ENCODE results near the gene OGFOD1.

OGFOD1 gene

DNA sequence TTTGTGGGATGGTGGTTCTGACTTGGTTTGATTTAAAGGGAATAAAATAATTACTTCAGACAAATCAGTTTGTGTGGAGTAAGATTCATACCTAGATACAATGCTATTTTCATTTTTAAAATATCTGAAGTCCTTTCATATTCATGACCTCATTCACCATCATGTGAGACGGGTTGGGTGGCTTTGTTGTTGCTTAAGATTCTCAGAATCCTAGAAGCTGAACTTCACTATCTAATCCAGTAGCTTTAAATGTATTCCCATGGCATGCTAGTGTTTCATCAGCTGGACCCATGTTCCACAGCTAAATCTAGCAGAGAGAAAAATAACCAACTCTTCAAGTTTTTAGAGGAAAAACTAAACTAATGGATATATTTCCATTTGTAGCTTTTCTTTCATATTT is 23.3 kb upstream of the OGFOD1 start:
- DNase-seq: no peak

DNA sequence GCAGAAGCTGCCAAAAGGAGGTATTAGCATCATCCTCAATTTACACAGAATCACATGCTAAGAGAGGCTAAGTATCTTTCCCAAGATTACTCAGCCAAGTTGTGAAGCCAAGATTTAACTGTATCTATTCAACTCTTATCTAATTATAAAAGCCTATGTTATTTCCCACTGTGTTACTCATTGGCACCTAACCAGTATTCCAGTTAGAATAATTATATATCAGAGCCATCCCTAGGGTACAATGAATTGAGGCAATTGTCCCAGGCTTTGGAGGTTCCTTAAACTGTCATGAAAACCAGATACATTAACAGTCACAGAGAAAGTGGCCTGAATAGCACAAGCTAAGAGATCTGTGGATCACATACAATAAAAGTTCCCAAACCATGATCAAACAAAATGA is 15.1 kb upstream of the OGFOD1 start:
- no peak for DNase-seq

DNA sequence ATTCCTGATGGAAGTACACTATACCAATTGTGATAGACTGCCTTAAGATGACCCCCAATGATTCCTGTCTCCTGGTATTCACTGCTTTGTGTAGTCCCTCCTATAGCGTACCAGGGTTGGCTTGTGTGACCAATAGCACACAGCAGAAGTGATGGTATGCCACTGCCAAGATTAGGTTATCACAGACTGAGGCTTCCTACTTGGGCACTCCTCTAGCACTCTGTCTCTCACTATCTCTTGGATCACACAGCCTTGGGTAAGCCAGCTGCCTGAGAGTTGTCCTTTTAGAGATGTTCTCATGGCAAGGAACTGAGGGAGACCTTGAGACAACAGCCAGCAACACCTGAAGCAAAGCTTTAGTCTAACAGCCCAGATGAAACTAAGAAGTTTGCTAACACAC is 13.3 kb upstream of the OGFOD1 start:
- no peak for DNase-seq

DNA sequence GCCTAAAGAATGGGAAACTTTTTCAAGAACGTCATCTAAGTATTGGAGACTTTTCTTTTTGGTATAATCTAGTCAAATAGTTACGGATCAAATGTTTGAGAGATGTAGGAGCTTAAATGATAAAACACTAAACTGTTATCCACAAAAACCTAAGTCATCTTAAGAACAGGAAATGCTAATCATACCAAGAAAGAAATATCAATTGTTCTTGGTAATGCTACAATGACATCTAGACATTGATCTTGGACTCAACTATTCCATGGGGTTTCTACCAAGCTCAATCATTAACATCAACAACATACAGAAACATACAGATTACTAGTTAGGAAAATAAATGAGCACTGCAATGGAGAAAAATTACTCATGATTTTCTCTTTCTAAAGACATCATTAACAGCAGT is 4.1 kb upstream of the OGFOD1 start:
- no peak for DNase-seq

DNA sequence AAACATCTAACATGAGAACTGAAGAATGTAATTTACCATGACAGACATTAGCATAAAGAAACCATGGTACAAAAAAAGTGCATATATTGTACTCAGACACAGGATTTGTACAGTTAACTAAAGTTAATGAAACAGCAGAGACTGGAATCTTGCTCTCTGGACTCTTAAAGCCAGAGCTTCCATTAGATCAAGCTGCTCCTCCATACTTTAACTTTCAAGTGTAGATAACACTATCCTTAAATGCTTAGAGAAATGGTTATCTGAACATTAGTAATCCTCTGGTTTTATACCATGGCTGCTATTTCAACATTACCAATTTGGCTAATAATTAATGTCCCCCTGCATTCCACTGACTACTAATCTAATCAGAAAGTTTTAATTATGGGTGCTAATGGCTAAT is 3.3 kb upstream of the OGFOD1 start:
- DNase-seq: no peak

DNA sequence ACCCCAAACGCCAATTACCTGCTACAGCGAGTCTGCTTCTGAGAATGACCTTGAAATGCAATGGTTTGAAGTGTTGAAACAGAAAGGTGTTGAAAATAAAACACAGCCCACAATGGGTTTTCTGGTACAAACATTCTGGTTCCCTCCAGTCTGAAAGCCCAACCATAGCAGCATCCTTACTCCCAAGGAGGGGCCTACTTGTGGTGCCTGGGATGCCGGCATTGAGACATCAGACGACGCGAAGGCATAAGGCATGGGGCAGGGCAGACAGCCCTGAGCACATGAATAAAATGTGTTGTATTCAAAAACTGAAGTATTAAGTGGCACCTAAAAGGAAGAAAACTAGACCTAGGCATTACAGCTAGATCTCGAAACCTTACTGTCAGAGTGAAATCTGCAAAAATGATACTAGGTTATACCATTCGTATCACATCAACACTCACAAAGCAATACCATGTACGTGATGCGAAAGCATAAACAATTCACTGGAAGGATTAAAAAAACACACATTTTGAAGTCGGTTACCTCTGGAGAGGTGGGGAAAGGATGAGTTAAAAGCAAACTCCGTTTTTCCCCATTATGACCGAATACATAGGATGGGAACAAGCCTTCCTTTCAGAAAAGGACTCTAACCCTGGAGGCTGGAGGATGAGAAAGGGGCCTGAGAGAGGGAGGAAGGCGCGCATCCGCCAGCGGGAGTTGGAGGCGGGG is 924 bp upstream of the OGFOD1 start:
- DNase-seq: no peak

DNA sequence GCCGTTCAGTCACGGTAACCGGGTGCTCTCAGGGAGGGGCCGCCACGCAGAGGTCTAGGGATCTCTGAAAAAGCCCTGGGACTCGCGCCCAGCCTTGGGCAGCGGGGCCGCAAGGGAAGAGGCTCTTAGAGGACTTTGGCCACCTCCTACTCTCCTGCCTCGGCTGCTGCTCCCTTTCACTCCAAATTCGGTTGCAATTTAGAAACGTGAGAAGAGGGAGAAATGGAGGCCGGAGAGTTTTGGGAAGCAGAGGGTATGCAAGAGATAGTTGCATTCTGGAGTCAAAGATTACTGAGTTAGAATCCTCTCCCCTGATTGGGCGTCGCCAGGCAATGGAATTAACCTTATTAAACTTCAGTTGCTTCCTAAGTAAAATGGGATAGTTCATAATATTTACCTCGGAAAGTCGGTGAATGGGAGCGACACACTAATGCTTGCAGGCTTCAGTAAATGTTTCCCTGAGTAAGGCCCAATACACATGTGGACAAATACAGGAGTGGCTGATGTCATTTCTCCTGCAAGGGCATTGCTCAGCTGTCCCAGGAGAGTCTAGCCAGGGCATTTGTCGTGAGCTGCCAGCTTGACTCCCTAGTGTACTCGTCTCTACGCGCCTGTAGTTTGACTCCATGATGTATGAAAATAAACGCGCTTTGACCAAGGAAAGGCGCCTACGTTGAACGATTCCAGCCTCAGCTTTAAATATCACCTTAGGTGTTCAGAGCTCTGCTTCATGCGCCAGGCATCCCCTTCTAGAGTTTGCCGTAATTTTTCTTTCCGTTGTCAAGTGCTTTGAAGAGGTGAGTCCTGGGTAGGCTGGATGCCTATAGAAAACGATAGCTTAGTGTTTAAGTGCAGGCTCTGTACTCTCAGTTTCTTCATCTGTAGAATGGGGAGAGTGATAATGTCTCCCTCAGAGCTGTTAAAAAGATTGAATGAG is 667 bp downstream of the OGFOD1 start:
- DNase-seq: peak; percentile 26

DNA sequence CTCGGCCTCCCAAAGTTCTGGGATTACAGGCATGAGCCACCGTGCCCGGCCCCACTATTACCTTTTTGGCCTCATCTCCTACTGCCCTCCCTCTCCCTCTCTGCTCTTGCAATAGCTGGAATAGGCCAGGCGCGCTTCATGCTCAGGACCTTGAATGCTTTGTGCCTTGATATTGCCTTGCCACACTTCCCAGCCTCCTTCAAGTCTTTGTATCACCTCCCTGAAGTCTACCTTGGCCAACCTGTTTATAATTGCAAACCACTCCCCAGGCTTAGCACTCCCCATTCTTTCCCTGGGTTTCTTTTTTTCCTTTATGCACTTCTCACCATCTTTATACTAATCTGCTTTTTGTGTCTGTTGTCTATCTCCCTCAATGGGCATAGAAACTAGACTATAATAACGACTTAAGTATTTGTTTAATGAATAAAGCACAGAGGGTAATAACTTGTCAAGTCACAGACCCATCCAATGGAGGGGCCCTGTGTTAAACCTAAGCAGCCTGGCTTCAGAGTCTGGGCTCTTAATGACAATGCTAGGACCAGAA is 6.6 kb downstream of the OGFOD1 start:
- no peak for DNase-seq

DNA sequence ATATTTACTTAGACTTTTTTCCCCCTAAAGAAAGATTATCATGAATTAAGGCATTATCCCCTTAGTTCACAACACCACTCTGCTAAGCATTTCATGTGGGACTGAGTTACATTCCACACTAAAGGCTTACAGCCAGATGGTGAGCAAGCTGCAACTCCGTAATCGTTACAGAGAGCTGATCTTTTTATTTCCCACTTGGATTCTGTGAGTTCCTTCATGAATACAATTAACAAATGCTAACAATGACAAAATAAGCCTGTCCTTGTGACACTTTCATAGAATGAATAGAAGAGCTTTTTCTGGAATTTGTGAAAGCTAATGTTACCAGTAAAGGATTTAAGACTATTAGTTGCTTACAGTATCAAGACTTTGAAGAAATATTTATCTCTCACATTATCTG is 8.7 kb downstream of the OGFOD1 start:
- no peak for DNase-seq

DNA sequence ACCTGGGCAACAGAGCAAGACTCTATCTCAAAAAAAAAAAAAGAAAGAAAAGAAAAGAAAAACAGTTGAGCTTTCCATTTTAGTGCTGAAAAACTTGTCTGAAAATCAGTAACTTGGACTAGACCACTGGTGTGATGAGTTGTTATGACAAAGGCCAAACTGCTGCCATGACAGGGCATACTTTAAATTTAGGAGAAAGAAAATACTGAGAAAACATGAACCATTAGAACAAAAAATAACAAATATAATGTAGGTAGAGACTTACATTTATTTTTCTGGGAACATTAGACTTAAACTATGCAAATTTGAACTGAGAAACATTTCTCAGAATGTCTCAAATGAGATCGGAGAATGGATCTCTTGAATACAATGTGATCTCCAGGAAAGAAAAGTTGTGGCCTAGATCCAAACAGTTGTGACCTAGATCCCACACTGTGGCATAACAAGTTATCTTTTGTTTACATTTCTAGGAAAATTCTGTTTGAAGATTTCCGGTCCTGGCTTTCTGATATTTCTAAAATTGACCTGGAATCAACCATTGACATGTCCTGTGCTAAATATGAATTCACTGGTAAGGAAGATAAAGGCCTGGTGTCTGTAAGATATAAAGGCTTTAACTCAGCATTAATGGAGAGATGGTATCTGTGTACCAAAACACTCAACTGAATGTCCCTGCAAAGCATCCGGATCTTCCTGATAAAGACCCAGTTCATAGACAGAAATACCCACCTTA is 10.9 kb downstream of the OGFOD1 start:
- DNase-seq: no peak

DNA sequence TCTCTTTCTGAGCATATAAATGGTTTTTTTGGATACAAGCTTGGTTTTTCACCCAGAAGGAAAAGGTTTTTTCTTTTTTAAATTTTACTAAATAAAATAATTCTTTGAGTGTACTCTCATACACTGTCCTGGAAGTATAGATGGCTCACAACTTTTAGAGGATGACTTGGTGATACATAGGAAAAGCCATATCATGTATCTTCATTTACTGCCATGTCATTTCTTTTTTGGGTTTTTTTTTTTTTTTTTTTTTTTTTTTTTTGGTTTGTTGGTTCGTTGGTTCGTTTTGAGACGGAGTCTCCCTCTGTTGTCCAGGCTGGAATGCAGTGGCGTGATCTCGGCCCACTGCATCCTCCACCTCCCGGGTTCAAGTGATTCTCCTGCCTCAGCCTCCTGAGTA is 11.8 kb downstream of the OGFOD1 start:
- no peak for DNase-seq

DNA sequence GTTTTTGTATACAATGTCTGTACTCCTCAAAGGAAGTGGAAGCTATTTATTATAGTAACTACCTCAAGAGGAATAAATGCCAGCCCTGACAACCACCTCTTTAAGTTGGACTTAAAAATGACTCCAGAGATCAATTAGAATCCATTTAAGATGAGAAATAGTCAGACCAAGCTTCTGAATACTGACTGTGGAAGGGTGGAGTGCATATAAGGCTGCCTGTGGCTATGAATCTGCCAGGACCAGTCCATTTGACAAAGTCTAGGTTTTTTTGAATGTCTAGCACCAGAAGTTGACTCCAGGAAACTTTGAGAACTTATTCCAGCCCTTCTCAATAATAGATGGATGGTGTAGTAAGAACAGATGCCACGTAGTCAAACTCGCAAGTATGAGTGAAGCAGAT is 15.0 kb downstream of the OGFOD1 start:
- no peak for DNase-seq

DNA sequence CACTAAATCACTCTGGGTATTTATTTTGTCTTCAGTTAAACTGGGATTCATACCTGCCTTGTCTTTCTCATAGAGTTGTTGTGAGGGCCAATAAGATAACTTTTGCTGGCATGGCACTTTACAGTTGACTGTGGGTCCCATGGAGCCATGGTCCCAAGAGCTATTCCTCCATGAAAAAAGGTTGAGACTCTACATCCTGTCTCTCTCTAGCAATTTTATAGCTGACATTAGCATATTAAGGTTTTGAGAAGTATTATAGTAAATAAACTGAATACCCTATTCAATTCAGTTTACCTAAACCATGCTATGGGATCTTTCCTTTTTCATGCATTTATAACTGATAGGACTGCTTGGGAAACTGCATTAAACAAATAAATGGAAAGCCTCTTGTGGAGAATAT is 17.4 kb downstream of the OGFOD1 start:
- no peak for DNase-seq

DNA sequence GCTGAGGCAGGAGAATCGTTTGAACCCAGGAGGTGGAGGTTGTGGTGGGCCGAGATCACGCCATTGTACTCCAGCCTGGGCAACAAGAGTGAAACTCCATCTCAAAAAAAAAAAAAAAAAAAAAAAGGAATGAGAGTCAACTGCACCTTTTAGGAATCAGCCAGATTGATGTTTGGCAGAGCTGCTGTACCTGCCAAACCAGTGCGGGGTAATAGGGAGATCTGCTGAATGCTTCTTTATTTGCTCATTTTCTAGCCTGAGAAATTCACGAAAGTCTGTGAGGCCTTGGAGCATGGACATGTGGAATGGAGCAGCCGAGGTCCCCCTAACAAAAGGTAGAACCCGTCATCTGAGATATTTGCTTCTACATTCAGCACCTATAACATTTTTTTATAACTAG is 18.4 kb downstream of the OGFOD1 start:
- DNase-seq: no peak

DNA sequence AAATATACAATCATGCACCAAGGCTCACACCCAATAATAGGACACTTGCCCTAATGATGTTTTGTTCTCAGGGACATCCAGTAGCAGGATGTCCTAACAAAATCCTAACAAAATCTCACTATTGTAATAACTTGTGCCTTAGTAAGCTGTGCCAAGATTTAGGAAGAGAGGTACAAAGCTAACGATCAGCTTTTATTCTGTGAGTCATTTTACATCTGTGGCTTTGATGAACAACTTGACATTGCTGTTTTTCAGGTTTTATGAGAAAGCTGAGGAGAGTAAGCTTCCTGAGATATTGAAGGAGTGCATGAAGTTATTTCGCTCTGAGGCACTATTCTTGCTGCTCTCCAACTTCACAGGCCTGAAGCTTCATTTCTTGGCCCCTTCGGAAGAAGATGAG is 18.9 kb downstream of the OGFOD1 start:
- no peak for DNase-seq

DNA sequence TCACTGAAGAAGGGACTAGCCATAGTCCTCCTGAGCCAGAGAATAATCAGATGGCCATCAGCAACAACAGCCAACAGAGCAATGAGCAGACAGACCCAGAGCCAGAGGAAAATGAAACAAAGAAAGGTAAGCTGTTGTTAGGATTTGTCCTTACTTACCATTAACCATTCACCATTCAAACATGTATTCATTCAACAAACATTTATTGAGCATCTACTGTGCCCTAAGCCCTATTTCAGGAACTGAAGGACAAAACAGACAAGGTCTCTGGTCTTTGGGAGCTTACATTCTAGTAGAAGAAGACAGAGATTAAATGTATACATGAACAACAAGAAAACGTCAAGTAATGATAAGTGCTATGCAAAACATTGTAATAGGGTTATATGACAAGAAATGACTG is 19.3 kb downstream of the OGFOD1 start:
- DNase-seq: no peak

DNA sequence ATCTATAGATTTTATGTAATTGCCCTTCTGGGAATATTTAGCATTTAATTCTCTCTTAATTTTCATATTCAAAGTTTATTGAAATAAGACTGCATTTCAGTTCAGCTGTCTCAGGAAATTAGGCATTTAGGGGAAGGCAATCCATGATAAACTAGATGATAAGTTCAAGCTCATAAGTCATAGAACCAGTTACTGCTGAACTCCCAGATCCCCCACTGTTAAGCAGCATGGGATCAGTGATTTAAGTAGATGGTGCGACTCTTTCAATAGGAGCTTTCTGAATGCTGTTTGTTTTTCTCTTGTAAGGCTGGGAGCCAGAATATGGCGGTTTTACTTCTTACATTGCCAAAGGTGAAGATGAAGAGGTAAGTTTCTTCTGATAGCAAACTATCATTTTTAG is 23.8 kb downstream of the OGFOD1 start:
- DNase-seq: no peak

DNA sequence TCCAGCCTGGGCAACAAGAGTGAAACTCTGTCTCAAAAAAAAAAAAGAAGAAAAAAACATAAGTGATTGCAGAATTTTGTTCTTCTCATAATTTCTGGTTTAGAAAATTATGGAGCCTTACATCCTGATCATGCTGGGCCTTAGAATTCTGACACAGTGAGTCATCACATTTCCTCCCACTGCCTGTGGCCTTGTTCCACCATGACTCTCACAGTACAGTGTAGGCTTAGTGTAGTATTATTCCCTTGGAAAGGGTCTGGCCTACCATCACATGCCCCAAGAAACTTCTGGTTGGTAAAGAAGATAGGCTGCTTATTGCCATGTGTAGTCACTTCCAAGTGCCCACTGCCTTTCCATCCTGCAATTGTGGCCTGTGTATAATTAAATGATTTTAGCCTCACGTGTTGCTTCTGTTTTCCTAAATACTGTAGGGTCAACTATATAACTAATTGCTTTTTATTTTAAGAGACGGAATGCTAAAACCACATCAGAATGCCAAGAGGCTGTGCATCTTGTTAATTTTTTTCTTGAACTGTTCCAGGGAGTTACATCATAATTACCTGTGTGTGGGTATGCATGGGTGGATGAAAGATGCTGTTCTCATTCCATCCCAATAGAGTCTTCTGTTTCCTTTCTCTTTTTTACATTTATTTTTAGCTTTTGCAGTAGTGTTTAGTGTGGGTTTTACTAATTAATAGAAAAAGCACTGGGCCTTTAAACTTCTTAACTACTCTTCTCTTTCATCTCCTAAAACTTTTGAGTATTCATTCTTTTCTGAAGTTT is 25.9 kb downstream of the OGFOD1 start:
- DNase-seq: no peak

DNA sequence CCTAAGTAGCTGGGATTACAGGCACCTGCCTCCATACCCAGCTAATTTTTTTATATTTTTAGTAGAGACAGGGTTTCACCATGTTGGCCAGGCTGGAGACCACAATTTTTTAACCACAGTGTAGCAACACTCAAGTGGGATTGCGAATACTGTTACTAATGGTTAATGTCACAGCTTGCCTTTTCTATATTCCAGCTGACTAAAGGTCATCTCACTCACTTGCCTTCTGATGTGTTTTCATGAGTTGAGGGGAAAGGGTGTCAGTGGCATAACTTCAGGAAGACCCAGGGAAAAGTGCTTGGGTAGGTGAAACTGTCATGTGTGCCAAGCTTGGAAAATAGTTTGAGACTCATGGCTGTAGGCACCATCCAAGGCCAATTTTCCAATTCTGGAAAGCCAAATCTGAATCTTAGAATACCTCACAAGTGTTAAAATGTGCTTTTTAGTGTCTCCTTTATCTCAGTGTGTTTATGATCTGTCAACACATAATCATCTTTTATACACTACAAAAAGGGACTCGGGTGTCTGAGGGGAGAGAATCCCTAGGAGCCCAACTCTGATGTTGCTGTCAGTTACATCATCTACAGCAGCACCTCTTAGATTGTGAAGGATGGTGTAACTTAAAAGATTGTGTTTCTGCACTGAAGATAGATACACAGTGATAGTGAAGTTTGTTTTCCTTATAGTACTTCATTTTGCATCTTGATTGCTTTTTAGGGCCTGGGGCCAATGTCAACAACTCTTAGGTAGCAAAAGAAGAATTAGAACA is 27.1 kb downstream of the OGFOD1 start:
- DNase-seq: peak; percentile 12

DNA sequence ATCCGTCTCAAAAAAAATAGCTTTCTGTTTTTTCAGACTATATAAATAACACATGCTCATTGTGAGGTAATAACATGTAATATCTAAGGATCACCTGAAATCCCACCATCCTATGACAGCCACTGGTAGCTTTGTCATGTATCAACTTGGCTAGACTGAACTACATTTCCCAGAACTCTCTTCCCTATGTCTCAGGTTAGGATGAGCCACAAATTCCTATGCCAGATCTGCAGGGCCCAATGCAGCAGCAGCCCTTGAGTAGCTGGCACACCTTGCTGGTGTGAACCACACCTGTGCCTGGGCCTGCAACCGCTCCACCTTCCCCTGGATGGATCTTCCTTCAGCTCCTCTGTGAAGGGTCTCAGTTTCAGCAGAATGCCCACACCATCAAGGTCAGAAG is 28.1 kb downstream of the OGFOD1 start:
- DNase-seq: no peak

DNA sequence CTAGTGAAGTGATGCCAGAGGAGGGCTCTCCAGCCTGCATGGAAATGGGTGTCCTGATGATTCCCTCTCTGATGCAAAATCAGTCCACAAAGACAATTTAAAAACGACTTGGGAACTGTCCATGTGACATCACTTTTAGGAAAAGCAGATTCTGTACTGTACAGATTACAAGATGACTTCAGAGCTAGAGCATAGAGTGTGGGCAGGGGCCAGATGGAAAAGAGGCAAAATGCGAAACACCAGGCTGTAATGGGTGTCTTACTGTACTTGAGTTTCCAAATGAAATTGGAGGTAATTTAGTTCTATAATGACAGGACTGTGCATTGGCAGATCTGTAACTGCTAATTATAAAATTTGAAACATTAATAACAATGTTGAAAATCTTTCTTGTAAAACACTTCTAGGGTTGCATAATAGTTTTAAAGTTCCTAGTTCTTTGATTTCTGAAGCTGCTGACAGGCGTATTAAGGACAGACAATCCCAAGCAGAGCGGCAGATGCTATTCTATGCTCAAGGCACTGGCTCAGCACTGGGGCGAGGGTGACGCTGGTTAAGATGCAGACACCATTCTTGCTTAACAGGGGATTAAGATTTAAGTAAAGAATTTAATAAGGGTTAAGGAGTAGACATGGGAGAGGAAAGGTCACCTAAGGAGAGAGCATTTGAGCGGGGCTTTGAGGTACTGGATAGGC is 29.6 kb downstream of the OGFOD1 start:
- no peak for DNase-seq

Data from NK-92 treated with Interleukin-12 subunit alpha and Interleukin-12 subunit beta, amount 100 ng/mL, for 24 hours (cell line).